ENCODE data around the gene MEI1.

DNA sequence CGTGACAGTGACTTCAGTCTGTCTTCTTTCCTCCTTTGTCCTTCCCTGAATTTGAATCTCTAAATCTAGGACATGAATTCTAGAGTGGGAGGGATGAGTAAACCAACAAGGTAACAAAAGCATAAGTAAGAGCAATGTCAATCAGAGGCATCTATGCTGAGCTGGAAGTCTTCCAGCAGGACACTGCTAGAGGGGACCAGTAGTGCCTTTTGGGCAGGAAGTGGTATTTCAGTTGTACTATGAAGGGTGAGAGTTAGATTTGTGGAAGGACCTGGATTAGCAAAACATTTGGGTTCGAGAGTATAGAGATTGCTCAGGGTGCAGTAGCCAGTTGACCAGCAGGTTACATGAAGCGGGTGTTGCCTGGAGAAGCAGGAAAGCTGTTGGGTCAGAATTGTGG is 40.3 kb downstream of the MEI1 start:
- TF ChIP-seq, protein P1, sequence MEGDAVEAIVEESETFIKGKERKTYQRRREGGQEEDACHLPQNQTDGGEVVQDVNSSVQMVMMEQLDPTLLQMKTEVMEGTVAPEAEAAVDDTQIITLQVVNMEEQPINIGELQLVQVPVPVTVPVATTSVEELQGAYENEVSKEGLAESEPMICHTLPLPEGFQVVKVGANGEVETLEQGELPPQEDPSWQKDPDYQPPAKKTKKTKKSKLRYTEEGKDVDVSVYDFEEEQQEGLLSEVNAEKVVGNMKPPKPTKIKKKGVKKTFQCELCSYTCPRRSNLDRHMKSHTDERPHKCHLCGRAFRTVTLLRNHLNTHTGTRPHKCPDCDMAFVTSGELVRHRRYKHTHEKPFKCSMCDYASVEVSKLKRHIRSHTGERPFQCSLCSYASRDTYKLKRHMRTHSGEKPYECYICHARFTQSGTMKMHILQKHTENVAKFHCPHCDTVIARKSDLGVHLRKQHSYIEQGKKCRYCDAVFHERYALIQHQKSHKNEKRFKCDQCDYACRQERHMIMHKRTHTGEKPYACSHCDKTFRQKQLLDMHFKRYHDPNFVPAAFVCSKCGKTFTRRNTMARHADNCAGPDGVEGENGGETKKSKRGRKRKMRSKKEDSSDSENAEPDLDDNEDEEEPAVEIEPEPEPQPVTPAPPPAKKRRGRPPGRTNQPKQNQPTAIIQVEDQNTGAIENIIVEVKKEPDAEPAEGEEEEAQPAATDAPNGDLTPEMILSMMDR (IDR thresholded peaks at IDR 0.05): no peak
- no peak for TF ChIP-seq EZH2 (IDR thresholded peaks at IDR 0.05; ENCODE audit: borderline replicate concordance, insufficient read depth, low read depth, low read length, poor library complexity, severe bottlenecking)

Data from B cell (primary cell).